Measurements from ENCODE around the gene SVOPL.
"Not testable (repeated sequence)": the region's sequence is repeated elsewhere in the genome, so short reads cannot be mapped to it uniquely, and the experiment has no call there.

SVOPL gene

DNA sequence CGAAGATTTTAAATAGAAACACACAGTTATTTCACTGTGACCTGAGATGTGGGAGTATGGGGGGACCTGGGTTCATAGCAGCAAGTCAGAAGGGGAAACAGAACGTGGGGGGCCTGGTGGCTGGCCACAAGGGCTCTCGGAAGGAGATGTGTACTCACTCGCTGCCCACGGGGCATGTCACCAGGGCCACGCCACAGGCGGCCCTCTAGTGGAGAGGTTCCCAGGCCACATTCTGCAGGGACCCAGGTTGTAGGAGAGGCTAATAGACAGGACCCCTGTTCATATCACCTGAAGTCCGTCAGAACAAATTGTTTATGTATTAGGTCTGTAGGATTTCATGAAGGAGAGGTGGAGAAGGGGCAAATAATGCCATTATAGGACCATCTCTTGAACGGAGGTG lies 25.1 kb upstream of the SVOPL start:
- DNase-seq (ENCODE audit: insufficient read length, low spot score): no peak
- TF ChIP-seq POLR2A (IDR thresholded peaks at IDR 0.05; ENCODE audit: low read depth, low read length): no peak
- no peak for FAIRE-seq

DNA sequence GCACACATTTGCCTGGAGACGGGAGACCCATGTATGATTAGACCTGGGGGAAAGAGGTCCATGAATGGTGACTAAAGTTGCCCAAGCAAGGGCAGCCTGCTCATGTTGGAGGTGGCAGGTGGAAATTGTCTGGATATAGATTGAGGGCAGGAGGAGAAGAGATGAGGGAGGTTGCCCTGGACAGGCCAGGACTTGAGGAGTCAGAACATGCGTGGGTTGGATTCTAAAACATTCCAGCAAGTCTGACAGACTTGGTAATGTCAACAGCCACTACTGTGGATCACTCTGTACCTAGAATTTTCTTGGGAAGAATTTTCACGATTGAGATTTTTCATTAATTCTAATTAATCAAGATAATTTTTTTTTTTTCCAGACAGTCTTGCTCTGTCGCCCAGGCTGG lies 19.1 kb upstream of the SVOPL start:
- no peak for DNase-seq (ENCODE audit: insufficient read length, low spot score)
- FAIRE-seq: no peak
- TF ChIP-seq POLR2A (IDR thresholded peaks at IDR 0.05; ENCODE audit: low read depth, low read length): no peak

DNA sequence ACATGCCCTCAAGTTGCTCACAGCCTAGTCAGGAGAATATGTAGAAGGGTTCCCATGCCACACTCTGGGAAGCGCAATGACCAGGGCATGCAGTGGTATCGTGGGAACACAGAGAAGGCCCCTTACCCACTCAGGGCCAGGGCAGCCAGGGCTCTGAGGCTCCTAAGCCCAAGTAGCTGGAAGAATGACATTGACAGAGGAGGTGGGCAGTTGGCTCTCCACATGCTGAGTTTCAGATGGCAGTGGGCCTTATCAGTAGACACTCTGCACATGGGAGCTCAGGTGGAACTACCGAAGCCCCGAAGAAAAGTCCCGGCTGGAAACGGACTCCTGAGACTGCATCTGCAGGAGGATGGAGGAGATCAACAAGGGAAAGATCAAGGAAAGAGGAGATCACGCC lies 15.7 kb upstream of the SVOPL start:
- DNase-seq (ENCODE audit: insufficient read length, low spot score) (no peak), FAIRE-seq (no peak)
- TF ChIP-seq POLR2A (IDR thresholded peaks at IDR 0.05; ENCODE audit: low read depth, low read length): no peak

DNA sequence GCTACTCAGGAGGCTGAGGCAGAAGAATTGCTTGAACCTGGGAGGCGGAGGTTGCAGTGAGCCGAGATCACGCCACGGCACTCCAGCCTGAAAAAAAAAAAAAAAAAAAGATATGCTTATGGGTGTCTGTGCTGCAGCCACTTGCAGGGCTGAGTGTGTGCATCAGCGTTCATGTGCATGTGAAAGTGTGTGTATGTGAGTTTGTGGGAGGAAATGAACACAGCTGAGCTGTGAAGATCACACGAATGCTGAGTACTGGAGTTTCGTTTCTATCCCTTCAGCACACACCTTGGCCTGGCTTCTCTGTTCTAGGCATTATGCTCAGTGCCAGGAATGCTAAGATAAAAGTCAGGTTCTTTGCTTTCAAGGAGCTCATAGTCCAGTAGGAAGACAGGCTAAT lies 12.0 kb upstream of the SVOPL start:
- no peak for TF ChIP-seq POLR2A (IDR thresholded peaks at IDR 0.05; ENCODE audit: low read depth, low read length)
- no peak for FAIRE-seq
- DNase-seq (ENCODE audit: insufficient read length, low spot score): no peak

DNA sequence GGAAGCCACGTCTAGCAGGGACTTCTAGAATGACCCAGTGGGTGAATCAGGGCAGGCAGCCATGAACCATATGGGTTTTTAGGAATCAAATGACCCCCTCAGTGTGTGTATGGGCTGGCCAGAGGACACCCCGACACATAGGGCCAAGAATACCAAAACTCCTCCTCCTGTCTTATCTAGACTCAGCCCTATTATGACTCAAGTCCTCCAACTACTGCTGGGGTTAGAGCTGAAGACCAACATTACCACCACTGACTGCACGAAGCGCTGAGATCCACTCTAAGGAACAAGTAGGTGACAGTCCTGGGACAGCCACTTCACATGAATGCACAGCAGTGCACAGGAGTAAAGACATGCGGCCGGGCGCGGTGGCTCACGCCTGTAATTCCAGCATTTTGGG lies 11.5 kb upstream of the SVOPL start:
- FAIRE-seq (no peak), DNase-seq (ENCODE audit: insufficient read length, low spot score) (no peak)
- no peak for TF ChIP-seq POLR2A (IDR thresholded peaks at IDR 0.05; ENCODE audit: low read depth, low read length)

DNA sequence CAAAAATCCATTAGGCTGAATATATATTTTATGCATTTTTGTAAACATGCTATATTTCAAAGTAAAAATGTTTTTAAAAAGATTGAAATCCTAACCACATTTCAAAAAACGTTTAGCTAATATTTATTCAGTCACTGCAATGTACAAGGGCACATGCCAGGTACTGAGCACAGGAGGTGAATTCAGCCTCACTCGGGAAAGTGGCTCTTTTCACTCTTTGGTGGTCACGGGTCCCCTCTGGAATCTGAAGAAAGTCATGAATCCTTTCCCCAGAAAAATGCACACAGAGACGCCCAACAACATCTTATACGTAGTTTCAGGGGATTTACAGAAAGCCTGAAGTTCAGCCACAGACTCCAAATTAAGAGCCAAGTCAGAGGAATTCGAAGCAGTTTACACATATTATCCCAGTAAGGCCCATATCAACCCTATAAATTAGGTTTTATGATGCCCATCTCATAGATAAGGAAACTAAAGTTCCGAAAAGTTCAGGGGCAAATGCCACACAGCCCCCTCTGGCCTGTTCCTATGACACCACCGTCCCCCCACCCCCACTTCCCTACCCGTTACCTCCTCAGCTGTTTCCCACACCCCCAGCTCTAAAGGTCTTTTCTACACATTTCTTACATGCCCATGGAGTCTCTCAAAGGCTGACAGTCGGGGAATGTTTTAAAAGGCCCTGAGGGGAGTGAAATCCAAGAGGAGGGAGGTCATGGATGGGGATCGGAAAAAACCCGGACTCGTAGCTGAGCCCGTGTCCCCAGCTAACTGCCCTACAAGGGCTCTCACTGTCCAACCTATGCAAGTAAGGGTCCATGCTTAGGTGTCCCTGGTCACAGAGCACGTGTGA lies 9.6 kb upstream of the SVOPL start:
- no peak for DNase-seq (ENCODE audit: insufficient read length, low spot score)
- no peak for FAIRE-seq
- TF ChIP-seq POLR2A (IDR thresholded peaks at IDR 0.05; ENCODE audit: low read depth, low read length): no peak

DNA sequence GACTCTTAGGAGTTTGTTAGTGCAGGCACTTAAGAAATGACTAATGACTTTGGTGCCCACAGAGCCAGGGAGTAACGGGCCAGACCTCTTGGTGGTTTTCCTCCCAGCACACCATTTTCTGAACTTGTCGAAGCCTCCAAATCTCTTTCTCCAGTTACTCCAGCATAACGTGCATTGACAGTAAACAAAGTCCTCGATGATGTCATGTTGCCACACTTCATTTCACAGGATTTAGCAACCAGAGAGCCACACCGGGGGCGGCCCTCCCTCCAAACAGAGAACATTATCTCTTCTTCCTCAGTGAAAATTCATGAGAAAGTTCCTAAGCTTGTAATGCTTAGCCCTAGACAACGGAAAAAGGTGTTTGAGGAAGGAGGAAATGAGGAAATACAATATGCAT lies 4.0 kb upstream of the SVOPL start:
- no peak for FAIRE-seq
- TF ChIP-seq POLR2A (IDR thresholded peaks at IDR 0.05; ENCODE audit: low read depth, low read length): no peak
- DNase-seq (ENCODE audit: insufficient read length, low spot score): no peak

DNA sequence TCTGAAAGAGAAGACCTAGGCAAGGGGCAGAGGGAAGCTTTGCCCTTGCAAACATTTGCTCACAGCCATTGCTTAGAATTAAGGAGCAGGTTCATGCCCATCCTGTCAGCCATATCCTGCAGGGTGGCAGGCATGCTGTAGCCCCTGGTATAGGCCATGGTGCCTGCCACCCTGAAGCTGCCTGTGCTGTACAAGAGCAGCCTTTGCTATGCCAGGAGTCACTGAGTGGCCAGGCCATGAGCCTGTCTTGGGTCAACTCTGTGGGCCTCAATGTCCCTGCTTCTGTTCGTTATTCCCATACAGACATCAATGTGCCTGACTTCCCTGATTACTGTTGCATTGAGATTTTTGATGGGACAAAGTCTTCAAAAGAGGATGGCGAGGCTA lies 368 bp upstream of the SVOPL start:
- DNase-seq (ENCODE audit: insufficient read length, low spot score) (no peak), FAIRE-seq (no peak)
- no peak for TF ChIP-seq POLR2A (IDR thresholded peaks at IDR 0.05; ENCODE audit: low read depth, low read length)

DNA sequence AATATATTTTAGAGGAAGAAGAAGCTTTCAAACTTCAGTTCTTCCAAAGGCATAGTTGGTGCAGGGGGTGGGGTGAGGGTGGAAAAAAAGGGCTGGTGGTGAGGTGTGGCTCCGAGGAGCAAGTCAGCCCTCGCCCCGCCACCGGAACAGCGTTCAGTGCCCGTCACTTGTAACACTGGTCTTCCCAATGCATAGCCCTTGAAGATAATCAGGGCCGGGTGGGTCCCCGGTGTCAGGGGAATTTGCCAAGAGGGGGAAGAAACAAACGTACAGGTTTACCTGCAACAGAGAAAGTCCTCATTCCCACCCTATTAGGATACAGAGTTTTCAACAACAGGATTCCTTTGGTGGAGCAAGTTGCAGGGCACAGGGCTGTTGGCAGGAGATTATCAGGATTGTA lies 1.5 kb downstream of the SVOPL start:
- TF ChIP-seq POLR2A (IDR thresholded peaks at IDR 0.05; ENCODE audit: low read depth, low read length): no peak
- DNase-seq (ENCODE audit: insufficient read length, low spot score) (no peak), FAIRE-seq (no peak)

DNA sequence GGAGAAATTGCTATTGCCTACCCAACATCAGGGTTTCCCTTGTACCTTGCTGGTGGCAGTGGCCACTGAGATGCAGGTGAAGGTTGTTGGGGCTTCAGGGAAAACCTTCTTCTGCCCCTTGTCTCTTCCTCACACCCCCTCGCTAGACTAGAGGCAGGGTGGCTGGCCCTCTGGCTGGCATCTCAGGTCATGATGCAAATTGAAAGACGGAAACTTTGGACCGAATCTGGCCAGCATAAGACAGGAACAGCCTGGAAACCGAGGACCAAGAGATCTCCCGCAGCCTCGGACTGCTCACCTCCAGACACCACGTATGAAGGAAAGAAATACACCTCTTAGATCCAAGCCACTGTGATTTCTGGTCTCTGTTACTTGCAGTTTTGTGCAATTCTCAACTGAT lies 2.9 kb downstream of the SVOPL start:
- TF ChIP-seq POLR2A (IDR thresholded peaks at IDR 0.05; ENCODE audit: low read depth, low read length): no peak
- no peak for DNase-seq (ENCODE audit: insufficient read length, low spot score)
- FAIRE-seq: no peak

DNA sequence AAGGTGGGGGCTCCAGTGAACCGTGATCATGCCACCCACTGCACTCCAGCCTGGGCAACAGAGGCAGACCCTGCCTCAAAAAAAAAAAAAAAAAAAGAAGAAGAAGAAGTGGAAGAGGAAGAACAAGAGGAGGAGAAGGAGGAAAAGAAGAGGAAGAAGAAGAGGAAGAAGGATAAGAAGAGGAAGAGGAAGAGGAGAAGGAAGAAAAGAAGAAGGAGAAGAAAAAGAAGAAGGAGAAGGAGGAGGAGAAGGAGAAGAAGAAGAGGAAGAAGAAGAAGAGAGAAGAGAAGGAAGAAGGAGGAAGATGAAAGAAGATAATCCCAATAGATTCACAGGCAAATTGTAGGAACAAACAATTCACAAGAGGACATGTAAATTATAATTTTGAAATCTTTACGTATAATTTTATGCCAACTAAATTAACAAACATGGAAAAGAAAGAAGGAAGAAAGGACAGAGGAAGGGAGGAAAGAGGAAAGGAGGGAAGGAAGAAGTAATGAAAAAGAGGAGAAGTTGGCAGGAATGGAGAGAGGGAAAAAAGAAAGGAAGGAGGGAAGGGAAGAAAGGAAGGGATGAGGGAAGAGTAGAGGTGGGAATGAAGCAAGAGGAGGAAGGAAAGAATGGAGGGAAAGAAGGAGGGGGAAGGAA lies 3.5 kb downstream of the SVOPL start:
- FAIRE-seq (no peak), DNase-seq (ENCODE audit: insufficient read length, low spot score) (no peak)
- TF ChIP-seq POLR2A (IDR thresholded peaks at IDR 0.05; ENCODE audit: low read depth, low read length): no peak

DNA sequence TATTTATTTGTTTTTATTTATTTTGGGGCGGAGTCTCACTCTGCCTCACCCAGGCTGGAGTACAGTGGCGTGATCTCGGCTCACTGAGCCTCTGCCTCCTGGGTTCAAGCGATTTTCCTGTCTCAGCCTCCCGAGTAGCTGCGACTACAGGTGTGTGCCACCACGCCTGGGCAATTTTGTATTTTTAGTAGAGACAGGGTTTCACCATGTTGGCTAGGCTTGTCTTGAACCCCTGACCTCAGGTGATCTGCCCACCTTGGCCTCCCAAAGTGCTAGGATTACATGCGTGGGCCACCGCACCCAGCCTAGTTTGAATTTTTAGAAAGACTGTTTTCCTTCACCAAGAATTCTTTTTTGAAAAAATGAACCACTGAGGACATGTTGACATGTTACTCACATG lies 5.4 kb downstream of the SVOPL start:
- not testable (repeated sequence) for DNase-seq (ENCODE audit: insufficient read length, low spot score); FAIRE-seq

DNA sequence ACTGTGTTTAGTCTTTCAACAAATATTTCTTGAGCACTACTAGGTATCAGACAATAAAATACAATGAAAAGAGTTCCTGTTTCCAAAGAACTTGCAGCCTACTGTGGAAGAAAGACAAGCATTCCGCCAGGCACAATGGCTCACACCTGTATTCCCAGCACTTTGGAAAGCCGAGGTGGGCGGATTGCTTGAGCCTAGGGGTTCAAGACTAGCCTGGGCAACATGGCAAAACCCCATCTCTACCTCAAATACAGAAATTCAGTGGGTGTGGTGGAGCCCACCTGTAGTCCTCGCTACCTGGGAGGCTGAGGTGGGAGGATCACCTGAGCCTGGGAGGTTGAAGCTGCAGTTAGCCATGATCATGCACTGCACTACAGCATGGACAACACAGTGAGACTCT lies 6.1 kb downstream of the SVOPL start:
- no peak for TF ChIP-seq POLR2A (IDR thresholded peaks at IDR 0.05; ENCODE audit: low read depth, low read length)
- FAIRE-seq: no peak
- DNase-seq (ENCODE audit: insufficient read length, low spot score): no peak

DNA sequence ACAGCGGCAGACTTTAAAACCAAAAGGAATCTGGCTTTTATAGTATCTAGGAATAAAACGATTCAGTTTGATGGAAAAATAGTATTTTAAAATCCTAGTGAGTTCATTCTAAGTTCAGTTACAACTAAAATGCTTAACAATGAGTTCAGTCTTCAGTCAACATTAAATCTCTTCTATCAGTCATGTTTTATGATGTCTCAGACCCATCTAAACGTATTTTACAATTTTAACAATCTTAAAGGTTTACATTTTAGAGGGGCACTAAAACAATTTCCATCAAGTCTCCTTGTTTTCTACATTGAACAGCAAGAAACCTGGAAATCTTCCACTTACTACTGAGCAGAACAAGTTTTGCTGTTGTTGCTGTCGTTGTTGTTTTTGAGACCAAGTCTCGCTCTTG lies 10.0 kb downstream of the SVOPL start:
- FAIRE-seq: no peak
- TF ChIP-seq POLR2A (IDR thresholded peaks at IDR 0.05; ENCODE audit: low read depth, low read length): no peak
- DNase-seq (ENCODE audit: insufficient read length, low spot score): no peak

DNA sequence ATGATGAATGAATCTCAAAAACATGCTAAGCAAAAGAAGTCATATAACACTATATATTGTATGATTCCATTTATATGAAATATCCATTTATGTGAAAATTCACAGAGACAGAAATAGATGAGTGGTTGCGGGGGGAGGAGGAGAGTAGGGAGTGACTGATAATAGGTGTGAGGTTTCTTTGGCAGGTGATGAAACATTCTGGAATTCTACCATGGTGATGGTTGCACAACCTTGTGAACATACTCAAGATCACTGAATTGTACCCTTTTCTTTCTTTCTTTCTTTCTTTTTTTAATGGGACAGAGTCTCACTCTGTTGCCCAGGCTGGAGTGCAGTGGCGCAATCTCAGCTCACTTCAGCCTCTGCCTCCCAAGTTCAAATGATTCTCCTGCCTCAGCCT lies 10.7 kb downstream of the SVOPL start:
- FAIRE-seq: no peak
- no peak for DNase-seq (ENCODE audit: insufficient read length, low spot score)
- TF ChIP-seq POLR2A (IDR thresholded peaks at IDR 0.05; ENCODE audit: low read depth, low read length): no peak

DNA sequence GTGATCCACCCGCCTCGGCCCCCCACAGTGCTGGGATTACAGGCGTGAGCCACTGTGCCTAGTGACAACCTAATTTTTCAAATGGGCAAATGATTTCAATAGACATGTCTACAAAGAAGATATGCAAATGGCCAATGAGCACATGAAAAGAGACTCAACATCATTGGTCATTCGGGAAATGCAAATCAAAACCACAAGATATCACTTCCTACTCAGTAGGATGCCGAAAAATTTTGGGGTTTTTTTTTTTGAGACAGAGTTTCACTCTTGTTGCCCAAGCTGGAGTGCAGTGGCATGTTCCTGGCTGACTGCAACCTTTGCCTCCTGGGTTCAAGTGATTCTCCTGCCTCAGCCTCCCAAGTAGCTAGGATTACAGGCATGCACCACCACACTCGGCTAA lies 13.1 kb downstream of the SVOPL start:
- DNase-seq (ENCODE audit: insufficient read length, low spot score): not testable (repeated sequence)

More for the DNA sequence above, 13.1 kb downstream of the SVOPL start:
- FAIRE-seq: not testable (repeated sequence)

Measured in H54 (cell line).